OCI-LY3 (cell line): Measurements from ENCODE around the gene EDEM3.

Experiments used
- H2AFZ ChIP-seq: fragments of 200-600, 300-600 bp; shearing (Covaris generic); 2 replicates; pipeline ENCODE4 v1.6.0; 2014; ENCODE audit warnings: antibody characterized with exemption, low read depth, low read length
- H3K27ac ChIP-seq: fragments of 200-600, 300-600 bp; sonication (generic); 2 replicates; pipeline ENCODE4 v1.5.1; 2014; ENCODE audit warnings: mild to moderate bottlenecking, low read length, moderate library complexity, mixed read lengths
- H3K27me3 ChIP-seq: fragments of 200-600, 300-600 bp; sonication (generic); 2 replicates; pipeline ENCODE4 v1.6.1; 2014; ENCODE audit warnings: low read depth, low read length, mixed read lengths
- H3K36me3 ChIP-seq: fragments of 200-600, 300-600 bp; sonication (generic); replicated peaks from 2 replicates; pipeline ENCODE3; 2014; ENCODE audit warnings: low read depth, low read length, mixed read lengths
- H3K4me1 ChIP-seq: fragments of 300-600, 200-600 bp; sonication (generic); 2 replicates; pipeline ENCODE4 v1.6.1; 2014; ENCODE audit warnings: low read length, mixed read lengths
- H3K4me2 ChIP-seq: fragments of 200-600, 300-600 bp; sonication (generic); 2 replicates; pipeline ENCODE4 v1.6.1; 2014; ENCODE audit warnings: low read length, mixed read lengths
- H3K4me3 ChIP-seq: fragments of 300-600, 200-600 bp; sonication (generic); 2 replicates; pipeline ENCODE4 v1.5.1; 2014; ENCODE audit warnings: antibody characterized with exemption, mild to moderate bottlenecking, low read length, moderate library complexity
- H3K79me2 ChIP-seq: fragments of 300-600, 200-600 bp; shearing (Covaris generic); 2 replicates; pipeline ENCODE4 v1.6.1; 2014; ENCODE audit warnings: mild to moderate bottlenecking, low read length, mixed read lengths
- H3K9ac ChIP-seq: fragments of 300-600, 200-600 bp; shearing (Covaris generic); 2 replicates; pipeline ENCODE4 v1.6.0; 2014; ENCODE audit warnings: mild to moderate bottlenecking, low read length, moderate library complexity
- H3K9me3 ChIP-seq: fragments of 200-600, 300-600 bp; shearing (Covaris generic); 2 replicates; pipeline ENCODE4 v1.6.1; 2014; ENCODE audit warnings: low read length, mixed read lengths; ENCODE audit not compliant: insufficient read depth
- H4K20me1 ChIP-seq: fragments of 200-600, 300-600 bp; sonication (generic); 2 replicates; pipeline ENCODE4 v1.6.1; 2016; ENCODE audit warnings: low read length, mixed read lengths; ENCODE audit not compliant: insufficient read depth
- CTCF ChIP-seq: fragments of 200-600, 300-600 bp; sonication (generic); IDR thresholded peaks from 2 replicates; pipeline ENCODE4 v1.5.1; 2014; ENCODE audit warnings: antibody characterized with exemption, low read length, low read depth
- EZH2phosphoT487 ChIP-seq: fragments of 200-600 bp; shearing (Covaris generic); IDR thresholded peaks from 2 replicates; pipeline ENCODE4 v1.6.1; 2018; ENCODE audit warnings: antibody characterized with exemption, mixed run types, low read depth

EDEM3 gene

GRCh38 chr1:184739796-184740195 is 14.9 kb downstream of the EDEM3 start:
- Histone ChIP-seq H3K4me3 (no peak overlapping the region), H3K9ac (no peak overlapping the region), H4K20me1 (no peaks in the 10 kb centered on the region), H3K4me1 (0 out of 2 replicates have a peak, but pooled peaks cover 9% of the 10 kb centered on the region), H3K27me3 (no peaks in the 10 kb centered on the region), H3K9me3 (no peaks in the 10 kb centered on the region), H3K27ac (no peak overlapping the region), H3K79me2 (no peaks in the 10 kb centered on the region), H3K4me2 (no peak overlapping the region), H2AFZ (no peak overlapping the region), H3K36me3 (peaks cover 12% of the 10 kb centered on the region)
- no peak for TF ChIP-seq CTCF
- TF ChIP-seq EZH2phosphoT487, result no peak

- TF ChIP-seq CTCF, result no peak
- no peak for TF ChIP-seq EZH2phosphoT487
- H3K79me2 ChIP-seq, result no peaks in the 10 kb centered on the region
- H3K4me3 ChIP-seq, result no peak overlapping the region
- H3K9me3 ChIP-seq, result no peaks in the 10 kb centered on the region
- H3K4me2 ChIP-seq, result no peak overlapping the region
- no peaks in the 10 kb centered on the region for H3K27me3 ChIP-seq
- 0 out of 2 replicates have a peak, but pooled peaks cover 9% of the 10 kb centered on the region for H3K4me1 ChIP-seq
- H3K36me3 ChIP-seq, result peaks cover 9% of the 10 kb centered on the region
- no peak overlapping the region for H3K27ac ChIP-seq
- H3K9ac ChIP-seq, result no peak overlapping the region
- no peak overlapping the region for H2AFZ ChIP-seq
- H4K20me1 ChIP-seq, result no peaks in the 10 kb centered on the region
Observed at GRCh38 chr1:184739070-184739469, 15.6 kb downstream of the EDEM3 start.

- H2AFZ ChIP-seq, result no peak overlapping the region
- H3K4me3 ChIP-seq, result no peak overlapping the region
- no peak for TF ChIP-seq CTCF
- no peak for TF ChIP-seq EZH2phosphoT487
- H3K27me3 ChIP-seq, result no peaks in the 10 kb centered on the region
- H4K20me1 ChIP-seq, result no peaks in the 10 kb centered on the region
- no peak overlapping the region for H3K9ac ChIP-seq
- H3K9me3 ChIP-seq, result no peaks in the 10 kb centered on the region
- peaks cover 11% of the 10 kb centered on the region; the same call in 1 of the 2 replicates for H3K4me1 ChIP-seq
- H3K27ac ChIP-seq, result no peak overlapping the region
- H3K4me2 ChIP-seq, result no peak overlapping the region
- peaks cover 22% of the 10 kb centered on the region for H3K36me3 ChIP-seq
- no peaks in the 10 kb centered on the region for H3K79me2 ChIP-seq
Observed at GRCh38 chr1:184734980-184735379, 19.7 kb downstream of the EDEM3 start.

GRCh38 chr1:184724843-184725242 is 29.8 kb downstream of the EDEM3 start:
- H3K4me1 ChIP-seq, result no peaks in the 10 kb centered on the region
- no peak overlapping the region for H3K4me2 ChIP-seq
- H3K36me3 ChIP-seq, result peaks cover 15% of the 10 kb centered on the region
- H3K9ac ChIP-seq, result no peak overlapping the region
- no peak overlapping the region for H3K4me3 ChIP-seq
- H2AFZ ChIP-seq, result no peak overlapping the region
- TF ChIP-seq EZH2phosphoT487 (no peak), CTCF (no peak)
- no peaks in the 10 kb centered on the region for H3K27me3 ChIP-seq
- no peak overlapping the region for H3K27ac ChIP-seq
- no peaks in the 10 kb centered on the region for H3K9me3 ChIP-seq
- no peaks in the 10 kb centered on the region for H4K20me1 ChIP-seq
- H3K79me2 ChIP-seq, result no peaks in the 10 kb centered on the region
